ENCODE measurements around the gene AFG3L2.

Gene AFG3L2

GRCh38 chr18:12393998-12394397 lies 17.0 kb upstream of the AFG3L2 start:
- Histone ChIP-seq H3K4me1 (ENCODE audit: low read length) (peaks cover 4% of the 10 kb centered on the region; the same call in 1 of the 2 replicates), H3K9me3 (ENCODE audit: insufficient read depth, low read length) (no peaks in the 10 kb centered on the region), H2AFZ (ENCODE audit: low read depth, low read length) (no peak overlapping the region), H3K4me2 (ENCODE audit: low read length) (no peak overlapping the region), H3K79me2 (ENCODE audit: low read length) (no peaks in the 10 kb centered on the region), H3K4me3 (ENCODE audit: low read length) (no peak overlapping the region), H4K20me1 (ENCODE audit: insufficient read depth, low read length) (no peaks in the 10 kb centered on the region), H3K27me3 (ENCODE audit: low read depth, low read length) (no peaks in the 10 kb centered on the region), H3K9ac (ENCODE audit: low read length) (no peak overlapping the region), H3K27ac (ENCODE audit: low read length) (no peak overlapping the region), H3K36me3 (replicated peaks; ENCODE audit: low read depth, low read length) (no peaks in the 10 kb centered on the region)
- TF ChIP-seq, protein P1, sequence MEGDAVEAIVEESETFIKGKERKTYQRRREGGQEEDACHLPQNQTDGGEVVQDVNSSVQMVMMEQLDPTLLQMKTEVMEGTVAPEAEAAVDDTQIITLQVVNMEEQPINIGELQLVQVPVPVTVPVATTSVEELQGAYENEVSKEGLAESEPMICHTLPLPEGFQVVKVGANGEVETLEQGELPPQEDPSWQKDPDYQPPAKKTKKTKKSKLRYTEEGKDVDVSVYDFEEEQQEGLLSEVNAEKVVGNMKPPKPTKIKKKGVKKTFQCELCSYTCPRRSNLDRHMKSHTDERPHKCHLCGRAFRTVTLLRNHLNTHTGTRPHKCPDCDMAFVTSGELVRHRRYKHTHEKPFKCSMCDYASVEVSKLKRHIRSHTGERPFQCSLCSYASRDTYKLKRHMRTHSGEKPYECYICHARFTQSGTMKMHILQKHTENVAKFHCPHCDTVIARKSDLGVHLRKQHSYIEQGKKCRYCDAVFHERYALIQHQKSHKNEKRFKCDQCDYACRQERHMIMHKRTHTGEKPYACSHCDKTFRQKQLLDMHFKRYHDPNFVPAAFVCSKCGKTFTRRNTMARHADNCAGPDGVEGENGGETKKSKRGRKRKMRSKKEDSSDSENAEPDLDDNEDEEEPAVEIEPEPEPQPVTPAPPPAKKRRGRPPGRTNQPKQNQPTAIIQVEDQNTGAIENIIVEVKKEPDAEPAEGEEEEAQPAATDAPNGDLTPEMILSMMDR (IDR thresholded peaks at IDR 0.05; ENCODE audit: low read depth, low read length): no peak
- TF ChIP-seq EZH2phosphoT487 (IDR thresholded peaks at IDR 0.05; ENCODE audit: low read depth): no peak

DNA sequence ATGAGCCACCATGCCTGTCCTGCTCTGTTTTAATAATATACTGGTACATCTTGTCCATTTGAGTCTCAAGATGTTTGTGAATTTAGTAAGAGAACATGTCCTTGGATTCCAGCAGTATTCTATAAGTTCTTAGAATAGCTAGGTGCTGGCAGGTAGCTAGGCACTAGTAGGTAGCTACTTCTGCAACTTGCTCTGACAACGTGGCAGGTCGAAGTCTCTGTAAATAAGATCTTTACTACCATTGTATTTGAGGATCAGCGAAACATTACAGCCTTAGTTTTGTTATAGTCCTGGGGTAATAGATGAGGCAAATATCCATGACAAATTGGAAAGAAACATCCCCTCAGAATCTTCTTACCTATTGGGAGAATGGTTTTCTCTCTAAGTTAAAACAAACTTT lies 16.5 kb upstream of the AFG3L2 start:
- no peaks in the 10 kb centered on the region for H3K36me3 ChIP-seq (replicated peaks; ENCODE audit: low read depth, low read length)
- no peaks in the 10 kb centered on the region for H3K79me2 ChIP-seq (ENCODE audit: low read length)
- H3K4me3 ChIP-seq (ENCODE audit: low read length): no peak overlapping the region
- H3K27ac ChIP-seq (ENCODE audit: low read length): no peak overlapping the region
- no peak overlapping the region for H3K9ac ChIP-seq (ENCODE audit: low read length)
- no peak overlapping the region for H2AFZ ChIP-seq (ENCODE audit: low read depth, low read length)
- peaks cover 4% of the 10 kb centered on the region; the same call in 1 of the 2 replicates for H3K4me1 ChIP-seq (ENCODE audit: low read length)
- H3K27me3 ChIP-seq (ENCODE audit: low read depth, low read length): no peaks in the 10 kb centered on the region
- no peak overlapping the region for H3K4me2 ChIP-seq (ENCODE audit: low read length)
- no peaks in the 10 kb centered on the region for H4K20me1 ChIP-seq (ENCODE audit: insufficient read depth, low read length)
- H3K9me3 ChIP-seq (ENCODE audit: insufficient read depth, low read length): no peaks in the 10 kb centered on the region
- TF ChIP-seq, protein P1 (IDR thresholded peaks at IDR 0.05; ENCODE audit: low read depth, low read length): no peak
- no peak for TF ChIP-seq EZH2phosphoT487 (IDR thresholded peaks at IDR 0.05; ENCODE audit: low read depth)

GRCh38 chr18:12391487-12392165 lies 14.6 kb upstream of the AFG3L2 start:
- Histone ChIP-seq H3K9ac (ENCODE audit: low read length) (no peak overlapping the region), H3K27me3 (ENCODE audit: low read depth, low read length) (no peaks in the 10 kb centered on the region), H3K4me3 (ENCODE audit: low read length) (no peak overlapping the region), H3K27ac (ENCODE audit: low read length) (no peak overlapping the region), H4K20me1 (ENCODE audit: insufficient read depth, low read length) (no peaks in the 10 kb centered on the region), H3K4me1 (ENCODE audit: low read length) (peaks cover 4% of the 10 kb centered on the region; the same call in 1 of the 2 replicates), H3K9me3 (ENCODE audit: insufficient read depth, low read length) (no peaks in the 10 kb centered on the region), H3K79me2 (ENCODE audit: low read length) (no peaks in the 10 kb centered on the region), H2AFZ (ENCODE audit: low read depth, low read length) (no peak overlapping the region), H3K36me3 (replicated peaks; ENCODE audit: low read depth, low read length) (no peaks in the 10 kb centered on the region), H3K4me2 (ENCODE audit: low read length) (no peak overlapping the region)
- no peak for TF ChIP-seq EZH2phosphoT487 (IDR thresholded peaks at IDR 0.05; ENCODE audit: low read depth)
- TF ChIP-seq, protein P1 (IDR thresholded peaks at IDR 0.05; ENCODE audit: low read depth, low read length): peak; percentile 90

- Histone ChIP-seq H3K27me3 (ENCODE audit: low read depth, low read length) (no peaks in the 10 kb centered on the region), H3K4me1 (ENCODE audit: low read length) (peaks cover 4% of the 10 kb centered on the region; the same call in 1 of the 2 replicates), H3K36me3 (replicated peaks; ENCODE audit: low read depth, low read length) (no peaks in the 10 kb centered on the region), H3K27ac (ENCODE audit: low read length) (no peak overlapping the region), H3K4me2 (ENCODE audit: low read length) (no peak overlapping the region), H3K79me2 (ENCODE audit: low read length) (no peaks in the 10 kb centered on the region), H4K20me1 (ENCODE audit: insufficient read depth, low read length) (no peaks in the 10 kb centered on the region), H3K9me3 (ENCODE audit: insufficient read depth, low read length) (no peaks in the 10 kb centered on the region), H2AFZ (ENCODE audit: low read depth, low read length) (no peak overlapping the region), H3K9ac (ENCODE audit: low read length) (no peak overlapping the region), H3K4me3 (ENCODE audit: low read length) (no peak overlapping the region)
- TF ChIP-seq, protein P1 (IDR thresholded peaks at IDR 0.05; ENCODE audit: low read depth, low read length): no peak
- TF ChIP-seq EZH2phosphoT487 (IDR thresholded peaks at IDR 0.05; ENCODE audit: low read depth): no peak
These were observed 11.4 kb upstream of the AFG3L2 start for GRCh38 chr18:12388442-12388841.
